Measurements from ENCODE around the gene CRIP1.
A peak's percentile ranks its signal among the peaks of the same experiment; 100 is the strongest.

CRIP1 gene, protein sequence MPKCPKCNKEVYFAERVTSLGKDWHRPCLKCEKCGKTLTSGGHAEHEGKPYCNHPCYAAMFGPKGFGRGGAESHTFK

GRCh38 chr14:105486163-105486973 is at the start of gene CRIP1:
Gene CRIP1, plus strand, starts transcription at chr14:105486886. Its CDS starts 374 bp downstream, at chr14:105487260.
- no peak for DNase-seq (ENCODE audit: low read depth in 3 of 3)

GRCh38 chr14:105436891-105437722 is 49.6 kb upstream of the CRIP1 start:
- DNase-seq (ENCODE audit: low read depth in 3 of 3), result no peak

GRCh38 chr14:105437723-105438500 is 48.8 kb upstream of the CRIP1 start:
- no peak for DNase-seq (ENCODE audit: low read depth in 3 of 3)

GRCh38 chr14:105439179-105439578 is 47.5 kb upstream of the CRIP1 start:
- DNase-seq (ENCODE audit: low read depth in 3 of 3), result no peak

DNA sequence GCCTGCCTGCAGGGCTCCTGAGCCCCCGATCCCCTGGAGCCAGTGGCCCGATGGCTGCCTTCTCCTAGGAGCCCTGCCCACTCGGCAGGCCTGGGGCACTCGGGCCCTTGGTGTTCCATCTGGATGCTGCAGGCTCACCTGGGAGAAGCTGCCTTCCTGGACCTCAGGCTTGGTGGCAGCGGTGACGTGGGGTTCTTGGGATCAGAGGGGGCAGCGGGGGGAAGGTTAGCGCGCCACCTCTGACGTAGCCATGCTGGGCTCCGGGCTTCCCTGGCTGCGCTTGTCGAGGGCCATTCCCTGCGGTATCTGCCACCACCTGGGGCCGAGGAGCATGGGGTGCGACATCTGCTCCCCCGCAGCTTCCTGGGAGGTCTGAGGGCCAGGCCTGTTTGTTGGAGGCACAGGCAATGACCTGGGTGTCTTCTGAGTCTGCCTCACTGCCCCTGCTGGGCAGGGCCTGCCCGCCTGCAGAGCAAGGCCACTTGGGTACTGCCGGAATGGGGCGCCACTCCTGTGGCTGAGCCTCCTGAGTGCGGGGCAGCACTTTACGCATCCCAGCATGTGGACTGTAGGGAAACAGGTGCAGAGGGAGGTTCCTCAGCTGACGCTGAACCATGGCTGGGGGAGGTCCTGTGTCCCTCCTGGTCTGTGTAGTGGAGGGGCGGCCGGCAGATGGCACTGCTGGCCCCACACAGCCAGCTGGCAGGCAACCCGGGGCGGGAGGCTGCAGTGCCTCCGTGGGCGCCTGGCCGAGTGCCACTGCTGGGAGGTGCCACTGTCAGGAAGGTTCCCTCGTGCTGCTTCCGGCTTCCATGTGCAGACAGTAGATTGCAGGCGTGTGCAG is 46.8 kb upstream of the CRIP1 start:
- DNase-seq (ENCODE audit: low read depth in 3 of 3), result no peak

DNA sequence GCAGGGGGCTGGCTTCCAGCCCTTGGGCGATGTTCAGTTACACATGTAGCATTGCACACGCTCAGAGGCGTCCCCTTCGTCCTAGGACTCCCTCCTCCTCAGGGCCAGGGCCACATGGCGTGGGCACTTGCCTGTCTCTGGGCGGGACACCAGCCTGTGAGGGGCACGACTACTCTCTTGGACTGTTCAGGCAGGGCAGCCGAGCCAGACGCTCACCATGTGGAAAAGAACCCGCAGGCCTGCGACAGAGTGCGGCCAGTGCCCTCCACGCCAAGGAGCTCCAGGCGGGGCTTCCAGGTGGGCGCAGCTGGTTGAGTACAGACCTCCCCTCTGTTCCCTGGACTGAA is 46.2 kb upstream of the CRIP1 start:
- DNase-seq (ENCODE audit: low read depth in 3 of 3), result no peak

- DNase-seq (ENCODE audit: low read depth in 3 of 3), result no peak
Measured at GRCh38 chr14:105440992-105441391, 45.7 kb upstream of the CRIP1 start.

GRCh38 chr14:105442125-105442524 is 44.6 kb upstream of the CRIP1 start:
- no peak for DNase-seq (ENCODE audit: low read depth in 3 of 3)

GRCh38 chr14:105442834-105443233 is 43.9 kb upstream of the CRIP1 start:
- no peak for DNase-seq (ENCODE audit: low read depth in 3 of 3)

DNA sequence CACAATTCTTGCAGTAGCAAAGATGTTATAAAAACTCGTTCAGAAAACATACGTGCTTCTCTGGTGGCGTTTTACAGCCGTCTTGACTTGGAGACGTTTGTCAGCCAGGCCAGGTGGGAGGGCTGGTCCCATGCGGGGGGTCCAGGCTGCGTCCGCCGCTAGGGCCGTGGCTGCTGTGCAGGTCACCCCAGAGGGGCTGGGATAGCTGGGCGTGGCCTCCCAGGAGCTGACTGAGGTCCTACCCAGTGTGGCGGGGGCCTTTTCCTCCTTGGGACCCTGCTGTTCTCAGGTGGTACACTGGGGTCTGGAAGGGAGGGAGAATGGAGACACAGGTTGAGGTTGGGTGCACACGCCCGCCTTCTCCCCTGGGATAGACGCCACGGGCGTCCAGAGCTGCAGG is 41.8 kb upstream of the CRIP1 start:
- DNase-seq (ENCODE audit: low read depth in 3 of 3), result no peak

- no peak for DNase-seq (ENCODE audit: low read depth in 3 of 3)
Measured at GRCh38 chr14:105445290-105445689, 41.4 kb upstream of the CRIP1 start.

- no peak for DNase-seq (ENCODE audit: low read depth in 3 of 3)
Measured at GRCh38 chr14:105445901-105446845, 40.5 kb upstream of the CRIP1 start.

DNA sequence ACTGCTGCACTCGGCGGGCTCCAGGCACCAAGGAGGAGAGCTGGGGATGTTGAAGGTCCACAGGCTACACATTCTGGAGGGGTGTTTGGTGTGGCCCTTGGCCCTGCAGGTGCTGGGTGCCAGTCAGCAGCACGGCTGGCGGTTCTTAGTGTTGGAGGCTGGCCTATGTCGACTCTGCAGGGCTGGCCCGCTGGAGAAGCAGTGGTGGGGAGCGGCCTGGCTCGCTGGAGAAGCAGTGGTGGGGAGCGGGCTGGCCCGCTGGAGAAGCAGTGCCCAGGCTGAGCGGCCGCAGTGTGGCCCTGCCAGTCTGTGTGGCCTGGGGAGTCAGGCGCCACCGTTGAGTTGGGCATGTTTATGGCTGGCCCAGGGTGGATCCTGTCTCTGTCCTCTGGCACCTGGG is 39.7 kb upstream of the CRIP1 start:
- no peak for DNase-seq (ENCODE audit: low read depth in 3 of 3)

DNA sequence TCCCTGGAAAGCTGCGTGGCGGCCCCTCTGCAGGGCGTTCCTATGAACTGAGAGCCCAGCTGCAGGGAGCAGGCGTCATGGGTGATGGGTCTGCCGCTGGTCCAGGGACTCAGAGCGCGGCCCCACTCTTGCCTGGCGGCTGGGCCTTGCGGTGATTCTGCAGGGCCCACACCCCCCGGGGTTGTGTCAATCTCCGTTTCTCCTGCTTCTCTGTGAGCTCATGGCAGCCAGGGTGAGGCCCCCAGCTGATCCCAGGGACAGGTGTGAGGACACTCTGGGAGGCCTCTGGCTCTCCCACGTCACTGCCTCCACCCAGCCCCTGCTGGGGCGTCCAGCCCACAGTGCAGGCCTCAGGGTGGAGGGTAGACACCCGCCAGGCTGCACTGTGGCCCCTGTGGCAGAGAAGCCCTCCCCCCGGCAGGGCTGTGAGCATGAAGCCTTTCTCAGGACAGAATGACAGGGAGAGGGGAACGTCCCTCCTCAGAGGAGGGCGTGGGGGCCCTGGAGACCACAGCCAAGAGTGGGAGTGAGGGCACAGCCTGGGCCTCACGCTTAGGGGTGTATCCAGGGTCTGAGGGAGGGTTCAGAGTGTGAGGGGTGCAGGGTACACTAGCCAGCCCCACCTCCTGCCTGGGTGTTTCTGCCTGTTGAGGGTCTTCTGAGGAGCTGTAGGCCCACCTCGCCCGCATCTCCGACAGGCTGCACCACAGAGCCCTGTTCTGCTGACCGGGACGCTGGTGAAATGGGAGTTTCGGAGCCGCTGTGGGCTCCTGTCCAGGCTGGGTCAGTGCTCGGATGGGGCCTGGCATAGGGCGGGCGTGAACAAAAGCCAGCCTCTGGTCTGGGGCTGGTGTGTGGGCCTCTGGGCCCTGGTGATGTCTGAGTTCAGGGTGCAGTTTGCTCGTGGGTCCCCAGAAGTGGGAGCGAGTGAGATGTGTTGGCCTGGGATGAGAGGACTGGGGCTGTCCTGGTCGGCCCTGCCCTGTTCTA is 38.7 kb upstream of the CRIP1 start:
- DNase-seq (ENCODE audit: low read depth in 3 of 3), result no peak

DNA sequence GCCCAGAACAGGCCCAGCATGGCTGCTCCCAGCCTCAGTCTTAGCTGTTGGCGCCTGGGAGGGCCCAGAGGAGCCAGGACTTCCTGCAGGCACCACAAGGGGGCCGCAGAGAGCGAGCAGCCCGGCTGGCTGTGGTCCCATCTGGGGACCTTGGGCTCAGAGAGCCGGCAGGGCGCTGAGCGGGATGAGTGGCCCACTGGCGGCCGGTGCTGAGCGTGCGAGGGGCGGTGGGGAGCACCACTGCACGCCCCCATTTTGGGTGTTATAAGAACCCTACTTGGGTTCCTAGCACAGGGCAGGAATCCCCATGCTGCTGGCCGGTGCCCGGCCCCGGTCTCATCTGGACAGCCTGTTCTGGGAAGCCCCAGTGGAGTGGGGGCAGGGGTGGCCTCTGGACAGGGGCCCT is 38.0 kb upstream of the CRIP1 start:
- DNase-seq (ENCODE audit: low read depth in 3 of 3), result peak; percentile 41 to 49 (median 46)

- DNase-seq (ENCODE audit: low read depth in 3 of 3), result no peak
Measured at GRCh38 chr14:105449276-105450122, 37.2 kb upstream of the CRIP1 start.

GRCh38 chr14:105450123-105450505 is 36.6 kb upstream of the CRIP1 start:
- no peak for DNase-seq (ENCODE audit: low read depth in 3 of 3)

Measured in stimulated activated CD4-positive, alpha-beta T cell treated with anti-CD3 and anti-CD28 coated beads, TNF-alpha, amount 100 ng/mL, for 4 hours (primary cell).